Neural crest cell (in vitro differentiated cells): ENCODE measurements around the gene MEOX2. TPM values are rescaled to one million over a fixed set of nuclear protein-coding genes. Genes with fewer than 3 reads are reported as not detected.

Experiments used
- DNase-seq: peaks from one replicate; pipeline ENCODE4 v3.0.0; 2021; ENCODE audit warnings: low read depth, mixed read lengths, low spot score
- H3K27ac Mint-ChIP-seq: one replicate; pipeline ENCODE4 v1.8.0; 2021; ENCODE audit warnings: mild to moderate bottlenecking, mixed read lengths; ENCODE audit not compliant: unreplicated experiment
- H3K27me3 Mint-ChIP-seq: 2 replicates; pipeline ENCODE4 v1.8.0; 2021; ENCODE audit warnings: low read depth, mild to moderate bottlenecking, mixed read lengths
- H3K36me3 Mint-ChIP-seq: 2 replicates; pipeline ENCODE4 v1.8.0; 2021; ENCODE audit warnings: low read depth, mild to moderate bottlenecking, mixed read lengths
- H3K4me1 Mint-ChIP-seq: 2 replicates; pipeline ENCODE4 v1.8.0; 2021; ENCODE audit warnings: mixed read lengths
- H3K4me3 Mint-ChIP-seq: one replicate; pipeline ENCODE4 v1.8.0; 2021; ENCODE audit warnings: mild to moderate bottlenecking, mixed read lengths
- H3K9me3 Mint-ChIP-seq: 2 replicates; pipeline ENCODE4 v1.8.0; 2021; ENCODE audit warnings: mixed read lengths
- CTCF ChIP-seq: fragments of 200-600 bp; sonication (generic); conservative IDR thresholded peaks from 2 replicates; pipeline ENCODE4 v1.5.0; 2021; ENCODE audit warnings: antibody characterized with exemption, mild to moderate bottlenecking
- total RNA-seq: library from RNA; stranded (reverse); gene quantifications from 2 replicates; pipeline ENCODE4 v1.2.1, GENCODE V29; 2021

The MEOX2 gene
- total RNA-seq, 1 donor from 2014 or later: 1.4 TPM

GRCh38 chr7:15584575-15584974, 101.9 kb downstream of the MEOX2 start:
- Mint-ChIP-seq H3K4me3 (no peak overlapping the region), H3K27me3 (no peaks in the 10 kb centered on the region), H3K4me1 (no peaks in the 10 kb centered on the region), H3K9me3 (peaks cover 5% of the 10 kb centered on the region), H3K36me3 (peaks cover 5% of the 10 kb centered on the region), H3K27ac (no peak overlapping the region)
- no peak for DNase-seq
- no peak for TF ChIP-seq CTCF

GRCh38 chr7:15582773-15583172, 103.7 kb downstream of the MEOX2 start:
- no peaks in the 10 kb centered on the region for H3K4me1 Mint-ChIP-seq
- DNase-seq: no peak
- no peak for TF ChIP-seq CTCF
- peaks cover 5% of the 10 kb centered on the region for H3K9me3 Mint-ChIP-seq
- H3K27me3 Mint-ChIP-seq: no peaks in the 10 kb centered on the region
- peaks cover 5% of the 10 kb centered on the region for H3K36me3 Mint-ChIP-seq
- no peak overlapping the region for H3K4me3 Mint-ChIP-seq
- no peak overlapping the region for H3K27ac Mint-ChIP-seq

- no peak for TF ChIP-seq CTCF
- no peaks in the 10 kb centered on the region for H3K4me1 Mint-ChIP-seq
- H3K4me3 Mint-ChIP-seq: no peak overlapping the region
Measured at GRCh38 chr7:15581352-15581951, 105.0 kb downstream of the MEOX2 start.

GRCh38 chr7:15580604-15581351, 105.7 kb downstream of the MEOX2 start:
- TF ChIP-seq CTCF: no peak
- no peaks in the 10 kb centered on the region for H3K4me1 Mint-ChIP-seq
- H3K4me3 Mint-ChIP-seq: no peak overlapping the region
- DNase-seq: no peak
- H3K27me3 Mint-ChIP-seq: no peaks in the 10 kb centered on the region
- H3K27ac Mint-ChIP-seq: no peak overlapping the region
- peaks cover 5% of the 10 kb centered on the region for H3K36me3 Mint-ChIP-seq
- peaks cover 5% of the 10 kb centered on the region for H3K9me3 Mint-ChIP-seq

More at GRCh38 chr7:15581352-15581951, 105.0 kb downstream of the MEOX2 start:
- H3K36me3 Mint-ChIP-seq: peaks cover 5% of the 10 kb centered on the region
- H3K27ac Mint-ChIP-seq: no peak overlapping the region
- DNase-seq: no peak
- peaks cover 5% of the 10 kb centered on the region for H3K9me3 Mint-ChIP-seq
- no peaks in the 10 kb centered on the region for H3K27me3 Mint-ChIP-seq

GRCh38 chr7:15577600-15577999, 108.9 kb downstream of the MEOX2 start:
- Mint-ChIP-seq H3K27ac (no peak overlapping the region), H3K27me3 (no peaks in the 10 kb centered on the region), H3K4me1 (no peaks in the 10 kb centered on the region), H3K9me3 (peaks cover 7% of the 10 kb centered on the region), H3K4me3 (no peak overlapping the region), H3K36me3 (no peaks in the 10 kb centered on the region)
- no peak for TF ChIP-seq CTCF
- no peak for DNase-seq
